ELR (cell line): ENCODE data around the gene MACROD2.
A peak's percentile ranks its signal among the peaks of the same experiment; 100 is the strongest.
"Not testable (repeated sequence)": the region's sequence is repeated elsewhere in the genome, so short reads cannot be mapped to it uniquely, and the experiment has no call there.

Source experiments
- DNase-seq: peaks from one replicate; pipeline ENCODE4 v3.0.0-alpha.2; 2015; ENCODE audit warnings: low read depth

Gene MACROD2

GRCh38 chr20:15756002-15756753, 1760.9 kb downstream of the MACROD2 start:
- no peak for DNase-seq

GRCh38 chr20:15756754-15757115, 1761.4 kb downstream of the MACROD2 start:
- DNase-seq, result no peak

- DNase-seq, result no peak
These were observed 1764.3 kb downstream of the MACROD2 start for GRCh38 chr20:15759594-15759993.

GRCh38 chr20:15760001-15760621, 1764.8 kb downstream of the MACROD2 start:
- no peak for DNase-seq

GRCh38 chr20:15763366-15763765, 1768.0 kb downstream of the MACROD2 start:
- no peak for DNase-seq

- DNase-seq, result no peak
These were observed 1772.3 kb downstream of the MACROD2 start for GRCh38 chr20:15767586-15767985.

- DNase-seq, result no peak
These were observed 1772.9 kb downstream of the MACROD2 start for GRCh38 chr20:15767999-15768741.

GRCh38 chr20:15772826-15773225, 1777.5 kb downstream of the MACROD2 start:
- no peak for DNase-seq

GRCh38 chr20:15774926-15775325, 1779.6 kb downstream of the MACROD2 start:
- no peak for DNase-seq

- DNase-seq, result no peak
These were observed 1781.6 kb downstream of the MACROD2 start for GRCh38 chr20:15776770-15777466.

- no peak for DNase-seq
These were observed 1788.7 kb downstream of the MACROD2 start for GRCh38 chr20:15784020-15784419.

GRCh38 chr20:15789079-15789478, 1793.8 kb downstream of the MACROD2 start:
- DNase-seq, result no peak

- no peak for DNase-seq
These were observed 1797.5 kb downstream of the MACROD2 start for GRCh38 chr20:15792855-15793254.

- DNase-seq, result no peak
These were observed 1799.1 kb downstream of the MACROD2 start for GRCh38 chr20:15794409-15794808.

- no peak for DNase-seq
These were observed 1800.1 kb downstream of the MACROD2 start for GRCh38 chr20:15795305-15796019.

- peak; percentile 1 for DNase-seq
These were observed 1804.6 kb downstream of the MACROD2 start for GRCh38 chr20:15799871-15800270.

- DNase-seq, result no peak
These were observed 1806.7 kb downstream of the MACROD2 start for GRCh38 chr20:15802020-15802419.

- no peak for DNase-seq
These were observed 1809.8 kb downstream of the MACROD2 start for GRCh38 chr20:15805154-15805553.

GRCh38 chr20:15806105-15806504, 1810.8 kb downstream of the MACROD2 start:
- DNase-seq, result no peak

- DNase-seq, result no peak
These were observed 1812.0 kb downstream of the MACROD2 start for GRCh38 chr20:15807271-15807670.

- not testable (repeated sequence) for DNase-seq
These were observed 1812.5 kb downstream of the MACROD2 start for GRCh38 chr20:15807771-15808170.

- DNase-seq, result no peak
These were observed 1816.6 kb downstream of the MACROD2 start for GRCh38 chr20:15811951-15812350.
